HG03175 (cell line): ENCODE measurements around the gene MID1IP1.

ENCODE experiments used
- ATAC-seq: cut with Tn5 transposase; IDR thresholded peaks from one replicate; pipeline ENCODE4 v1.9.1; 2021; ENCODE audit warnings: mild to moderate bottlenecking, moderate library complexity; ENCODE audit not compliant: unreplicated experiment

Gene MID1IP1

DNA sequence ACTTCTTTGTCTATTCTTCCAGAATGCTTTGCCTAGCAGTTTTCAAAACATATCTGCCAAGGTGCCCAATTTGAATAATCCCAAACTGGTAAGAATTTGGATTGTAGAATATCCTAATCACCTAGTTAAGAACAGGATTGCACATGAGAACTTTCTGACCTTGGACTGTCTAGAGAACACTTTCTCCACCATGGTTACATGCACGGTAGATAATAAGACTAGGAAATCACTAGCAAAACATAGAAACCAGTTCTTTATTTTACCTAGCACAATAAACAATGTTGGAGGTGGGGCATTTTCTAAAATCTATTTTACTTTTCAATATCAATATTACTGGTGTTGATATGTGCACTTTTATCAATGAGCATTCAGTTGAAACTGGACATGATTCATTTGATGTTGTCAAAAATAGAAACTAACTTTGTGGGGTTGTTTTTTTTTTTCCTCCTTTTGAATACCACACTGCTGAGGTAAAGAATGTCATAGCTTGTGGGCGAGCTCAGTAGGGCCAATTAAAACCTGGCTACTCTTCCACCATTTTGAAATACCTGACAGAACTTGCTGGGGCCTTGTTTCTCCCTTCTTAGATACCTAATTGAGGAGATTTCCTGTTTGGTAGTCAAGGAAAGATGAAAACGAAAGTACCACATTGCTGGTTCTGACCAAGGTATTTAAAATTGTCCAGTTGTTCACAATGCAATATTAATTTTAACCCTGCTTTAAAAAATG lies 10.4 kb downstream of the MID1IP1 start:
- ATAC-seq: no peak

DNA sequence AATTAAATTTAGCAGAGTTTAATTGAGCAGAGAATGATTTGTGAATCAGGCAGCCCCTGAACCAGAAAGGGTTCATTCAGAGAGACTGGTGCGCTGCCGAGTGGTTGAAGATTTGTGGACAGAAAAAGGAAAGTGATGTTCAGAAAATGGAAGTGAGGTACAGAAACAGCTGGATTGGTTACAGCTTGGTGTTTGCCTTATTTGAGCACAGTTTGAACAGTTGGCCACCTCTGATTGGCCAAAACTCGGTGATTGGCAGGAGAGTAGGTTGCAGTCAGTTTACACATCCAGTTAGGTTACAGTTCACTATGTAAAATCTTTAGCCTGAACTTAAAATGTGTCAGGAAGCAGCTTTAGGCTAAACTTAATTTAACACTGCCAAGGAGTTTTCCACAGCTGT lies 14.9 kb downstream of the MID1IP1 start:
- ATAC-seq: no peak

DNA sequence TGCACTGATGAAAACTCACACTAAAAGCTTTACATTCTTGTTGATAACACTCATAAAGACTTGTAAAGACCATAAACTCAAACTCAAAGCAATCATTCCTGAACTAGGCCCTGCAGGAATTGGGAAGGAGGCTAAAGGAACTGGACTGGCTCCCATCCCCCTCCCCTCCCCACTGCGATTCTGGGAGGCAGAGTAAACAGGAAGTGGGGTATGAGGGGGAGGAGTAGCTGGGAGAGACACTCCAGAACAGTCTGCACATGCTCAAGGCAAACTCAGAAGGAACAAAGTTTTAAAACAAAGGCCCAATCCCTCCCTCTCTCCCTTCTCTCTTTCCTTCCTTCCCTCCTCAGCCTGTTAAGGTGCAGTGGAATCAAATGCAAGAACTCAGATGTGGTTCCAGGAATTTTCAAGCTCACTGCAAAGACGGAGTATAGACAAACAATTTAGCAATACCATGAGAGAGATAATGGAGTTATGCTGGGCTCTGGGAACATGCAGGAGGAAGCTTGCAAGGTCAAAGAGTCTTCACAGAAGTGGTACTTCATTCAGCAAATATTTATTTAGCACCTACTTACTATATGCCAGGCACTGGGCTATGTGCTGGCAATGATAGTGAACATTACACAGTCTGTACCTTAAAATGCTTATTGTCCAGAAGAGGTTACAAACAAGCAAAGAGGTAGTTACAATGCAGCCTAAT lies 15.9 kb downstream of the MID1IP1 start:
- no peak for ATAC-seq

DNA sequence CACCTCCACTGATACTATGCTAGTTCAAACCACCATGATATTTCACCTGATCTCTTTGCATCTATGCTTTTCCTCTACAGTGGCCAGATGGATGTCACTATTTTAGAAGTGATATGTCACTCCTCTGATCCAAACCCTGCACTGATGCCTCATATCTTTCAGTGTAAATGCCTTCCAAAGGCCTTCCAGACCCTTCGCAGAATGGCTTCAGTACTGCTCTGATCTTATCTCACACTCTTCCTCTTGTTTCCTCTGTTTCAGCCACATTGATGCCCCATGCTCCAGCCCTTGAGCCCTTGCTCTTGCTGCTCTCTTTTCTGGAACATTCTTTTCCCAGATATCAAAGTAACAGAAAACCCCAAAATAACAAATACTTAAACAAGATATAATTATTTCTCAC lies 17.9 kb downstream of the MID1IP1 start:
- ATAC-seq: no peak

DNA sequence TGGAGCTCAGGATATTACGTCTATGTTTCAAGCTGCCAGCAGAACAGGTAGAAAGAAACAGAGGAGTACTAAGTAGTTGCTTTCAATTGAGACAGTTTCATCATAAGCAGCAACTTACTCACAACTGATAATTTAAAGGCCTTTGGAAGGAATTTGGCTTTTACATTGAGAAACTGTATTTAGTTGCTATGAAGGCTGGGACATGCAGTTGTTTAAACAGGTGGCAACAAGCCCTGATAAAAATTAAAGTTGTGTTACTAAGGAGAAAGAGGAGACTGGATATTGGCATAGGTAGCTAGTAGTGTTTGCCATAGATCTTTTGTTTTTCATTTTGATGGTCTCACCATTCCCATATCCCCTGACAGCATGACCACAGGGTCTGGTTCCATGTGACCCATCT lies 18.4 kb downstream of the MID1IP1 start:
- no peak for ATAC-seq

DNA sequence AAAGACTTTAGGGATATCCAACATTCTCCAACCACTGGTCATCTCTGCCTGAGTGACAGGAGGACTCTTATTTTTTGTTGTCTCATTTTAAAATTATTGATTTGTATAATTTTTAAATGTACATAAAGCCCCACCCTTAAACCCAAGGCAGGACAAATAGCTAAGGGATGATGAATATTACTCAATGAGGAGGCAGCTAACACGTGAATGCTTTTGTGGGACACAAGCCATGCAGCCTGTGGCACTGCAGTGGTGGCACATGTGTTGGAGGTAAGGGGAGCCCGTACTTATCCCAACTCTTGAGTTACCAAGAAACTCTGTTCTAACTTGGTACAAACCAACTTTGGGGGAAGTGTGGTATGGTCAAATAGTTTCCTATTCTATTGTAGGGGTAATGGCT lies 19.5 kb downstream of the MID1IP1 start:
- ATAC-seq: no peak

DNA sequence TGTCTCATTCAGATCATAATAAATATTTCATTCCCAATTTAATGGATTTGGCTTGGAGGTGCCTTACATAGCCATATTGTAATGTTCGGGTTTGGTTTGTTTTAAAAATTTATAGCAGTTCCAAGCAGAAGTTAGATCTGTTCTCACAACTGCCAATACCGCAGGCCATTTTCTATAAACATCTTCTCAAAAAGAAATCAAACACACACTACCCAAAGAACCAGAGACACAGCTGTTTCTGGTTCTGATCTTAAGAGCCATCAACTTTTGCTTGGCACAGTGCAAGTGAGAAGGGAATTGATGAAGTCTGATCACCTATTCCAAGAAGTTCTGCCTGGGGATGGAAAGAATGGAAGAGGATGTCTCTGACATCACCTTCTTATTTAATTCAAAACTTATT lies 22.9 kb downstream of the MID1IP1 start:
- ATAC-seq: no peak

DNA sequence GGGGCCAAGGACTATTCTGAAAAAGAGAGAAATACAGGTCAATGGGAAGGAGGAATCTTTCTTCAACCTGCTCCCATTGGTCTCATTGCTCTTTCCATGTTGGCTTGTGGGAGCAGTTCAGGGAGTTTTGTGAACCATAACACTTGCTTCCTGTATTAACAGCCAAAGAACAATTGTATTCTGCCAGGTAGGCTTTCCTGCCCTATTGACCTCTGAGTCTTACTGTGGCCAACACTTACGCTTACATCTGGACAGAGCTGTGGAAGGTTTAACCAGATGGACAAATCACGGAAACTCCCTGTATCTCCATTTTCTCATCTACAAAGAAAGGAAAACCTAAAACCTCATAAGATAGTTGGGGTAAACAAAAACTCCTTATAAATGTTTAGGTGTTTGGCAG lies 30.7 kb downstream of the MID1IP1 start:
- ATAC-seq: no peak

DNA sequence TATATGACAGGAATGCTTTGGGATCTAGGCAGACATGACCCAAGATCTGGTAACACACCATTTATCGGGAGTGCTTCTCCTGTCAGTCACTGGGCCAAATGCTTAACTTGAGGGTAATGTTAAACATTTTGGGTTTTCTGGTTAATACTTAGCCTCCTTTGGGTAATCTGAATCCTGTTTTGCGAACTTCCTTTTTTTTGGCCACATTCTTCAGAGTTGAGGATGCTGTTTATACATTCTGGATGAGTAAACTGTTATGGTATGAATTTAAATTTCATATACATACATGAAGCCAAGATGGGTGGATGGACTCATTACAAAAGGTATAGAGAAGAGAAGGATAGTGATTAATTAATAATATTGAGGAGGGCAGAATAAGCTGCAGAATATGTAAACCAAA lies 36.1 kb downstream of the MID1IP1 start:
- no peak for ATAC-seq

DNA sequence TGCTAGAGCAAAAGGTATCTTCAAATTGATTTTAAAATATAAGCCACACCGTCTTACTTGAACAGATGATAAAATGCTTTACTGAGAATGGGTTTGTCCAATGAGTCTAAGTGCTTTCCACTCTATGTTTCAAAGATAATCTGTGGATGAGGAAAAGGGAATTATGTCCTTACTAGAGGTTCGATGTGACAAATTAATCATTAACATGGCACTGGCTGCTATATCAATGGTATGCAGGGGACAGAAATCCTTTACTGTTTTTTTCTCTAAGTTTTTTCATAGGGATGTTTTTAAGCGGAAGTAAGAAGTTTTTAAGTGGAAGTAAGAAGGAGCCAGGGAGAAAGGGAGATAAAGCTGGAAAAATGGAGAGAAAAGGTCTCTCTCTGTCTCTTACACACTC lies 38.0 kb downstream of the MID1IP1 start:
- ATAC-seq: no peak

DNA sequence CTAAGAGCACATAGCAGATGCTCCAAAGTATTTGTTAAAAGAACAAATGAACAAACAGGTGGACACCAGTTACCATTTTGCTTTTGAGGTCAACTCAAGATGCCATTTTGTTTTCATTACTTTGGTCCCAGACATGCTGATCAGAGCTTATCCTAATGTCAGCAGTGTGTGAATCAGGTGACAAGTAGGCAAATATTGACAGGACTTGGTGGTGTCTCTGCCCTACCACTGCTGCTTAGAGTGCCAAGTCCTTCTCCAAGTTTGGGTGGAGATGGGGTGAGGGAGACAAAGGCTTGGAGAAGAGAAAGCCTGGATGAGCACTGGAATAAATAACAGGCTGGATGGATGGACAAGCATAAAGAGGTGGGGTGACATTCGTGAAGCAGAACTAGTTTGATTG lies 38.7 kb downstream of the MID1IP1 start:
- no peak for ATAC-seq

DNA sequence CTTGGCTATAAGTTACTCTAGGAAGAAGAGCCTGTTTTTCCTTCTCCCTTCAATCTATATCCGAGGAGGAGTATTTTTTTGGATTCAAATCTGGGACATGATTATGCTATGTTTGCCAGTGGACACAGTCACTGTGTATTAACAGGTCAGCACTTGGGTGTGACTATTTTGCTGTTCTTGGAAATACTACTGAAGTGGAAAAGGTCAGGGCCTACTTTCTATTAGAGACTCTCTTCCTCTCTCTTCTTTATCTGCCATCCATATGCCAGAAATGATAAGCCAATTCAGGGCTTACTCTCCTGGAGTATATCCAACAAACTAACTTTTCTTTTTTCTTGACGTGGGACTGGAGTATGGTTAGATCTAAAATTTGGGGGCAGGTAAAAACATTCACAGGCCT lies 40.5 kb downstream of the MID1IP1 start:
- no peak for ATAC-seq

DNA sequence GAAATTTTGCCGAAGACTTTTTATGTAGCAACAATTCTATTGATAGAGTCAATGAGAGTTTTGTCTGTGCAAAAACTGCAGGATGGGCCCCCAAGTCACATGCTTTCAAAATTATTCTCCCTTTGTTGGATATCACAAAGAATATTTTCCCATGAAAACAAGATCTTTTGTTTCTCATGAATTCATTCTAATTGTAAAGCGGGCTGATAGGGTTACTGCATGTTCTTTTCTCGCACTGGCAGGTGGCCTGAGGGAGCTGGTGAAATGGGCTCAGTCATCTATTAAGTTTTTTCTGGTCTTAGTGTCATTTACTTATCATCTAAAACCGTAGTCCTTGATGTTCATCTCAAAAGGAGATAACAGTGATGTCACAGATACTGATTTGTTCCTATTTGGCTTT lies 44.2 kb downstream of the MID1IP1 start:
- no peak for ATAC-seq

DNA sequence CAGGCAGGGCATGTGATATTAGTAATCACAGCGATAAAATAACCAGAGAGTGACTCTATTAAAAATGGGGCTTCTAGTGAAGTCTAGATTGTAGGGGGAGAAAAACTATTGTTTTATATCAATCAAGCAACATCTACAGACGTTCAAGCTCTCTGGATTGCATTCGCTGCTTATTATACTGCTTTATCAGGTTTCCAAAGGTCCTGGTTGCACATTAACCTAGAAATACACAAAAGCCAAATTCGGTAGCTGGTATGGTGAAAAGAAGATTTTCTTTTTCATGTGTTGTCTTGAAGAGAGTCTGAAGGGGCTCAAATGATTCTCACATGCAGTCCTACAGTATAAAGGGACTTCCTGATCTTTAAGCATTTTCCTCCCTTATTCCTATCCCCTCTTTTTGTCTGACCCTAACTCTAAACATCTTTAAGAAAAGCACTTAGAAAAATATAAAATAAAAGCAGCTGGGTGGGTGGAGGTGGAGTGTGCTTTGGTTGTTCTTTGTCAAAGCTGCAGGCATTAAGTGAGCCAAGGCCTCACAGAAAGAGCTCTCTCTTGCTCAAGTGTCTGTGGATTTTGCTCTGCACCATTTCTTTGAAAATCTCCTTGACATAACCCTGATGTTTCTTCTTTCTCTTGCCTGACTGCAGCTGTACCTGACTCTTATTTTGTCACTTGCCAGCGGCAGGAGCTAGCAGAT lies 46.1 kb downstream of the MID1IP1 start:
- ATAC-seq: no peak

DNA sequence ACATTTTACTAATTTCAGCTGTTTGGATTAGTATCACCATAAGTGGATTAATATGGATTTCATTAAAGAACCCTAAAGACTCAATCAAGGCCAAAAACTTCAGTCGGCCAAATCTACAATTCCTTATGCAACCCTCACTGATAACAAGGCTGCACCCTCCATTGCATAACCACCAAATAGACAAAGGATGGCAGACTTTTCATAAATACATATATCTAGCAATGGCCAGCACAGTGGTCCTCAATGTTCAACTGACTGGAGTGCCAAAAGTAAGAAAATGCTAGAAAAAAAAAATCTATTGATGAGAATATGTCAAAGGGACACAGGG lies 46.6 kb downstream of the MID1IP1 start:
- ATAC-seq: no peak

DNA sequence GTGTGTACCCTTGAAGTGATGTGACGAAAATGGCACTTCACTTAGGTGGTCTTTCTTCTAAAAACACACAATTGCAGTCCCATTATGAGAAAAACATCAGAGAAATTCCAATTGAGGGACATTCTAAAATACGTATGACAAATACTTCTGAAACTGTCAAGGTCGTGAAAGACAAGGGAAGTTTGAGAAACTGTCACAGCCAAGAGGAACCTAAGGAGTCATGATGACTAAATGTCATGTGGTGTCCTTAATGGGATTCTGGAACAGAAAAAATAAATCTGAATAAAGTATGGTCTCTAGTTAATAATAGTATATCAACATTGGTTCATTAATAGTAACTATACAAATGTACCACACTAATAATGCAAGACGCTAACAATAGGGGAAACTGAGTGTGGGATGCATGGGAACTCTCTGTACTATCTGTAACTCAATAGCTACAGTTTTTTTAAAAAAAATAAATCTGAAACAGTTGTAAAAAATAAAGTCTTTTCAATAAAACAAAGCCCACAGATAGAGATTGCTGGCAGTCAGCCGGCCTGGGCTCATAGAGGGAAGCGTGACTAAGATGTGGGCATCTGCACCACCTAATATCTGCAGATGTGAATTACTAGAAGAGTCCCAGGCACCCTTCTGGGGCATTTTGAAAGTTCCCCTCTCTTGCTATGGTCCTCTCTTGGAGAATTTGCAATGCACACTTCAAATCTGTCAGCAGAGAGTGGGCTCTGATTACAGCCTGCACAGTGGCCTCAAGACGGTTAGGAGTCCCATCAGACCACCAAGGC lies 47.6 kb downstream of the MID1IP1 start:
- ATAC-seq: no peak

DNA sequence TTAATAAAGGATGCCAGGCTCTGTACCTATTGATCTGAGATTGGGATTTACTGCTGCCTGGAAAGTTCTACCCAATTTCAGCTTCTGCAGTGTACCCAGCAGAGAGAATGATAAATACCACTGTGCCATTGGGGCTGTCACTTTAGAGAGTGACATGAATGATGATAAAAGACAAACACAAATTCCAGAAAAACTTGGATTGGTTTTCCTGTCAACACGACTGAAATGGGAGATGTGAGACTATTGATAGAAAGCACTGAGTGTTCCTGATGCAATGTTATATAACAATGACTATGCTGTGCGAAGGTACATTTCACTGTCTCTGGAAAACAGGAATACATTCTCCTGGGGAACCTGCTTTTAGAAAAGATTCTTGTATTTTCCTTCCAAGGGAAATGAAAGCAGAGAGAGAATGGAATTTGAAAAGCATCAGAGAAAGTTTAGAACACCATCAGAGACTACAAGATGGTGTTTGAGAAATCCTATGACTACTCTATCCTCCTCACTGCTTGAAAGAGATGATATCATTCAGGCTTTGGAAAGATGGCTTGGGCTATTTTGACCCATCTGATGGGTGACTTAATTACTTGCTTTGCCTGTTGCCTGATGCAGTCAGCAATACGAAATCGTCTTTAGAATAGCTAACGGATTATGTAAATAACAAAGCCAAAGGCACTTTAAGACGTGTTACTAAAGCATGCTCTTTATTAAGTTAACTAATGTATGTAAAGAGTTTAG lies 49.7 kb downstream of the MID1IP1 start:
- no peak for ATAC-seq

DNA sequence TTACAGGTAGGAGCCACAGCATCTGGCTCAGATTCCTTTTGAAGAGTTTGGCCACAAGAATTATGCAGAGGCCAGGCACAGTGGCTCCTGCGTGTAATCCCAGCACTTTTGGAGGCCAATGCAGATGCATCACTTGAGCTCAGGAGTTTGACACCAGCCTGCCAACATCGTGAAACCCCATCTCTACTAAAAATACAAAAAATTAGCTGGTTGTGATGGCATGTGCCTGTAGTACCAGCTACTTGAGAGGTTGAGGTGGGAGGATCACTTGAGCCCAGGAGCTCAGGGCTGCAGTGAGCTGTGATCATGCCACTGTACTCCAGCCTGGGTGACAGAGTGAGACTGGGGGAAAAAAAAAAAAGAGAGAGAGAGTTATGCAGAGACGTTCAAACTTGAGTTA lies 53.0 kb downstream of the MID1IP1 start:
- no peak for ATAC-seq
